H1 (cell line): ENCODE results near the gene EPHB1. TPM values are rescaled to one million over a fixed set of nuclear protein-coding genes. Genes with fewer than 3 reads are reported as not detected.
A peak's percentile ranks its signal among the peaks of the same experiment; 100 is the strongest.

ENCODE experiments used
- CTCF ChIA-PET: fragments of 300-600 bp; sonication (Branson Sonifier 250); formaldehyde crosslinking; loops from one replicate; lab custom pipeline; 2021; ENCODE audit not compliant: partially characterized antibody; lab: Charles Lee
- POLR2A ChIA-PET: fragments of 300-600 bp; sonication (Branson Sonifier 250); formaldehyde crosslinking; loops from one replicate; lab custom pipeline; 2021; ENCODE audit warnings: inconsistent platforms; ENCODE audit not compliant: partially characterized antibody; lab: Charles Lee
- DNase-seq, 2 experiments: peaks; one replicate each; pipeline versions ENCODE4 v3.0.0 to v3.0.0-alpha.2; 2010 to 2022; ENCODE audit warnings: low spot score in 2 of 2, low read depth in 1 of 2, mixed read lengths in 1 of 2
- FAIRE-seq: peaks from 2 replicates; lab custom pipeline; 2011; peaks lifted over from hg19 to GRCh38; lab: Jason Lieb, UNC
- H2AFZ ChIP-seq: 2 replicates; pipeline ENCODE4 v1.8.1; 2012; ENCODE audit warnings: low read length, inconsistent platforms
- H2AK5ac ChIP-seq: 2 replicates; pipeline ENCODE4 v1.6.1; 2013; ENCODE audit warnings: low read depth, low read length
- H2BK120ac ChIP-seq: replicated peaks from 2 replicates; pipeline ENCODE3; 2013; ENCODE audit warnings: low read depth, low read length, inconsistent platforms
- H2BK12ac ChIP-seq: 2 replicates; pipeline ENCODE4 v1.6.1; 2013; ENCODE audit warnings: low read depth, low read length
- H2BK15ac ChIP-seq: 2 replicates; pipeline ENCODE4 v1.6.1; 2013; ENCODE audit warnings: low read length
- H2BK20ac ChIP-seq: 2 replicates; pipeline ENCODE4 v1.6.1; 2013; ENCODE audit warnings: low read length
- H2BK5ac ChIP-seq: 2 replicates; pipeline ENCODE4 v1.6.1; 2013; ENCODE audit warnings: low read depth, low read length
- H3K14ac ChIP-seq: 2 replicates; pipeline ENCODE4 v1.6.1; 2013; ENCODE audit warnings: inconsistent platforms; ENCODE audit not compliant: insufficient read length
- H3K18ac ChIP-seq: 2 replicates; pipeline ENCODE4 v1.6.1; 2013; ENCODE audit warnings: low read length; ENCODE audit errors: extremely low read depth
- H3K23ac ChIP-seq: 2 replicates; pipeline ENCODE4 v1.6.1; 2013; ENCODE audit warnings: inconsistent platforms; ENCODE audit not compliant: insufficient read length
- H3K23me2 ChIP-seq: 2 replicates; pipeline ENCODE4 v1.6.1; 2013; ENCODE audit warnings: low read depth, low read length
- H3K27ac ChIP-seq: 2 replicates; pipeline ENCODE4 v1.6.1; 2011; ENCODE audit warnings: low read depth, low read length, inconsistent platforms
- H3K27me3 ChIP-seq, 4 experiments: replicated peaks in 1 of 4; 1 replicate in 1 of 4; 2 replicates in 3 of 4; pipeline versions ENCODE4 v1.6.1 to v1.8.1; 2011 to 2013; ENCODE audit warnings: low read length in 3 of 4, mild to moderate bottlenecking in 3 of 4, inconsistent platforms in 2 of 4, mixed read lengths in 2 of 4, moderate library complexity in 1 of 4; ENCODE audit not compliant: control insufficient read depth in 3 of 4, insufficient read depth in 3 of 4; ENCODE audit errors: extremely low read depth in 1 of 4
- H3K36me3 ChIP-seq, 4 experiments: 2 replicates each; pipeline versions ENCODE4 v1.6.1 to v1.8.1; 2011 to 2013; ENCODE audit warnings: mild to moderate bottlenecking in 4 of 4, low read length in 3 of 4, moderate library complexity in 2 of 4, control low read depth in 1 of 4, inconsistent platforms in 1 of 4; ENCODE audit not compliant: insufficient read depth in 4 of 4, control insufficient read depth in 2 of 4
- H3K4ac ChIP-seq: replicated peaks from 2 replicates; pipeline ENCODE3; 2013; ENCODE audit warnings: low read length, low read depth, mixed read lengths, inconsistent platforms; ENCODE audit not compliant: insufficient read length
- H3K4me1 ChIP-seq, 4 experiments: replicated peaks in 1 of 4; 1 replicate in 1 of 4; 2 replicates in 3 of 4; pipeline versions ENCODE4 v1.6.1 to v1.8.1; 2011 to 2013; ENCODE audit warnings: low read length in 3 of 4, inconsistent platforms in 2 of 4, mixed read lengths in 1 of 4; ENCODE audit not compliant: insufficient read depth in 4 of 4, control insufficient read depth in 3 of 4
- H3K4me2 ChIP-seq, 2 experiments: 2 replicates each; pipeline versions ENCODE4 v1.6.1 to v1.8.1; 2011 to 2013; ENCODE audit warnings: low read depth in 2 of 2, low read length in 2 of 2, control low read depth in 1 of 2, inconsistent platforms in 1 of 2, mild to moderate bottlenecking in 1 of 2; ENCODE audit not compliant: insufficient read depth in 1 of 2
- H3K4me3 ChIP-seq, 4 experiments: fragments of 200-600, 300-600 bp in 1 of 4; sonication (generic), shearing (Covaris generic), sonication (Bioruptor Twin) in 1 of 4; 2 replicates each; pipeline versions ENCODE4 v1.5.1 to v1.8.1; 2011 to 2016; ENCODE audit warnings: low read length in 4 of 4, low read depth in 3 of 4, control low read depth in 2 of 4, inconsistent platforms in 2 of 4, mild to moderate bottlenecking in 2 of 4, mixed read lengths in 1 of 4, moderate library complexity in 1 of 4; ENCODE audit not compliant: insufficient read depth in 2 of 4; ENCODE audit errors: extremely low read depth in 1 of 4
- H3K56ac ChIP-seq: replicated peaks from 2 replicates; pipeline ENCODE3; 2013; ENCODE audit warnings: low read depth, mild to moderate bottlenecking, mixed read lengths, low read length, inconsistent platforms; ENCODE audit not compliant: insufficient read length
- H3K79me1 ChIP-seq: 2 replicates; pipeline ENCODE4 v1.6.1; 2013; ENCODE audit warnings: low read depth, low read length, control low read depth
- H3K79me2 ChIP-seq, 2 experiments: 2 replicates each; pipeline versions ENCODE4 v1.6.1 to v1.8.1; 2012 to 2013; ENCODE audit warnings: low read length in 2 of 2, mild to moderate bottlenecking in 2 of 2, inconsistent platforms in 1 of 2; ENCODE audit not compliant: insufficient read depth in 2 of 2, control insufficient read depth in 1 of 2
- H3K9ac ChIP-seq, 4 experiments: replicated peaks in 1 of 4; 1 replicate in 1 of 4; 2 replicates in 3 of 4; pipeline versions ENCODE4 v1.6.1 to v1.8.1; 2011 to 2013; ENCODE audit warnings: low read depth in 3 of 4, low read length in 3 of 4, control low read depth in 2 of 4, mild to moderate bottlenecking in 2 of 4, moderate library complexity in 2 of 4, inconsistent platforms in 1 of 4; ENCODE audit errors: extremely low read depth in 1 of 4
- H3K9me3 ChIP-seq, 2 experiments: 2 replicates each; pipeline versions ENCODE4 v1.6.1 to v1.8.1; 2012 to 2013; ENCODE audit warnings: mild to moderate bottlenecking in 2 of 2, moderate library complexity in 2 of 2, control low read depth in 1 of 2, inconsistent platforms in 1 of 2, low read depth in 1 of 2, low read length in 1 of 2, mixed read lengths in 1 of 2; ENCODE audit not compliant: insufficient read depth in 2 of 2
- H4K20me1 ChIP-seq, 2 experiments: replicated peaks in 1 of 2; 2 replicates each; pipeline versions ENCODE3 to v1.8.1; 2011 to 2013; ENCODE audit warnings: inconsistent platforms in 2 of 2, low read length in 2 of 2, mild to moderate bottlenecking in 1 of 2; ENCODE audit not compliant: insufficient read depth in 2 of 2, control insufficient read depth in 1 of 2
- H4K5ac ChIP-seq: 2 replicates; pipeline ENCODE4 v1.6.1; 2013; ENCODE audit warnings: low read length, low read depth, mixed read lengths, inconsistent platforms; ENCODE audit not compliant: insufficient read length
- H4K8ac ChIP-seq: 2 replicates; pipeline ENCODE4 v1.8.0; 2013; ENCODE audit warnings: mild to moderate bottlenecking, moderate library complexity, low read length, inconsistent platforms; ENCODE audit not compliant: insufficient read depth; ENCODE audit errors: extremely low read depth
- H4K91ac ChIP-seq: replicated peaks from 2 replicates; pipeline ENCODE3; 2013; ENCODE audit warnings: low read length, mixed read lengths, inconsistent platforms; ENCODE audit not compliant: insufficient read length
- ATF2 ChIP-seq: IDR thresholded peaks from 2 replicates; pipeline ENCODE4 v1.6.1; 2012; ENCODE audit warnings: low read length, inconsistent platforms
- EP300 ChIP-seq, 2 experiments: IDR thresholded peaks; 1 replicate in 1 of 2; 2 replicates in 1 of 2; pipeline ENCODE4 v1.6.1; 2011 to 2012; ENCODE audit warnings: low read depth in 2 of 2, low read length in 2 of 2, mild to moderate bottlenecking in 2 of 2, borderline replicate concordance in 1 of 2, inconsistent platforms in 1 of 2, moderate library complexity in 1 of 2
- KDM5A ChIP-seq: fragments of 200-600 bp; IDR thresholded peaks from 2 replicates; pipeline ENCODE4 v1.7.1; 2012; ENCODE audit warnings: mild to moderate bottlenecking, low read length, inconsistent platforms, mixed read lengths
- POU5F1 ChIP-seq: IDR thresholded peaks from 2 replicates; pipeline ENCODE4 v1.6.1; 2011; ENCODE audit warnings: low read depth, mild to moderate bottlenecking, low read length, moderate library complexity
- RAD21 ChIP-seq, 2 experiments: IDR thresholded peaks in 1 of 2; conservative IDR thresholded peaks in 1 of 2; 2 replicates each; pipeline ENCODE4 v1.6.1; 2011; ENCODE audit warnings: low read depth in 2 of 2, low read length in 2 of 2, improper control_type of control experiment in 1 of 2, inconsistent platforms in 1 of 2, mild to moderate bottlenecking in 1 of 2, moderate library complexity in 1 of 2
- SP4 ChIP-seq: IDR thresholded peaks from 2 replicates; pipeline ENCODE4 v1.6.1; 2012; ENCODE audit warnings: low read length, inconsistent platforms
- TAF7 ChIP-seq: optimal IDR thresholded peaks from 2 replicates; pipeline ENCODE3; 2011; ENCODE audit warnings: low read depth, mild to moderate bottlenecking, inconsistent platforms, low read length, moderate library complexity, borderline replicate concordance
- TCF12 ChIP-seq: IDR thresholded peaks from 2 replicates; pipeline ENCODE4 v1.6.1; 2011; ENCODE audit warnings: low read depth, mild to moderate bottlenecking, low read length
- TEAD4 ChIP-seq: IDR thresholded peaks from 2 replicates; pipeline ENCODE4 v1.6.1; 2012; ENCODE audit warnings: low read depth, low read length, inconsistent platforms, mixed read lengths
- WGBS, 2 experiments: shearing (Covaris generic) in 1 of 2; methylation state at CpG; one replicate each; pipeline versions ENCODE4 v1.1.6 to v1.1.7; 2013 to 2015; ENCODE audit warnings: low lambda C conversion rate in 2 of 2, mixed read lengths in 2 of 2, inconsistent platforms in 1 of 2, low coverage in 1 of 2, missing lambda C conversion rate in 1 of 2; ENCODE audit not compliant: insufficient replicate concordance in 2 of 2, insufficient coverage in 1 of 2, insufficient read length in 1 of 2; ENCODE audit errors: extremely low coverage in 1 of 2, missing lambda C conversion rate in 1 of 2; 5-methylcytosine and 5-hydroxymethylcytosine counted together
- polyA plus RNA-seq, 7 experiments: library from polyadenylated mRNA; depleted of rRNA in 3 of 7; stranded (reverse) in 5 of 7; unstranded in 2 of 7; fragments of >200 nt in 5 of 7; fragments of 200-250 nt in 2 of 7; gene quantifications; 1 replicate in 5 of 7; 2 replicates in 1 of 7; 4 replicates in 1 of 7; pipeline versions ENCODE4 v1.2.1 to v1.2.3, GENCODE V29; 2011 to 2013; ENCODE audit warnings: missing spikeins in 2 of 7, mixed read lengths in 2 of 7
- total RNA-seq: library from RNA; stranded (reverse); fragmentation: NEBNext Ultra II Directional; extraction: Animal tissue kit (Norgen Biotek cat#: 25700); gene quantifications from 2 replicates; pipeline ENCODE4 v1.2.1, GENCODE V29; 2021

EPHB1 gene
- total and polyA plus RNA-seq, 2 of the 8 experiments (the other 6 are each of a cell fraction or from before 2014, with no cell fraction given): 3.5 to 5.9 TPM

GRCh38 chr3:134901461-134901860, 106.4 kb downstream of the EPHB1 start:
- DNase-seq (no peak), FAIRE-seq (no peak)
- Histone ChIP-seq H3K27me3 (no peaks in the 10 kb centered on the region), H3K9ac (no peak overlapping the region), H3K23ac (no peak overlapping the region), H4K20me1 (peaks cover 2 to 3% of the 10 kb centered on the region in 2 experiments), H3K4ac (no peak overlapping the region), H2BK15ac (no peak overlapping the region), H4K5ac (no peak overlapping the region), H2BK12ac (no peak overlapping the region), H2BK120ac (no peak overlapping the region), H4K8ac (no peak overlapping the region), H2AK5ac (no peak overlapping the region), H2BK5ac (no peak overlapping the region), H3K56ac (no peak overlapping the region), H3K36me3 (no peaks in the 10 kb centered on the region), H4K91ac (no peak overlapping the region), H3K4me3 (no peak overlapping the region), H3K18ac (no peak overlapping the region), H3K9me3 (no peaks in the 10 kb centered on the region), H3K79me2 (no peaks in the 10 kb centered on the region), H3K79me1 (no peaks in the 10 kb centered on the region), H3K23me2 (no peaks in the 10 kb centered on the region), H2BK20ac (no peak overlapping the region), H3K27ac (no peak overlapping the region), H3K4me2 (no peak overlapping the region), H3K4me1 (peaks cover 0 to 7% (median 2%) of the 10 kb centered on the region in 4 experiments; a peak in 3 of 7 replicates), H2AFZ (no peak overlapping the region), H3K14ac (no peak overlapping the region)
- CTCF ChIA-PET: interaction anchor here (0.6 to 2.1 kb wide), 7 partner anchors 10 to 146 kb away, joined by 3 to 9 read pairs (median 3); partner anchors contain the start of gene EPHB1
- POLR2A ChIA-PET: no interaction called here
- WGBS, 2 experiments: 88% methylated on average over 2 of the region's 2 CpGs; no CpG with 5 or more reads in 1 of the 2 experiments
- no peak for TF ChIP-seq TEAD4
- TF ChIP-seq POU5F1: no peak
- TF ChIP-seq TAF7: no peak
- no peak for TF ChIP-seq KDM5A
- no peak for TF ChIP-seq SP4
- no peak for TF ChIP-seq ATF2
- no peak for TF ChIP-seq TCF12
- no peak for TF ChIP-seq EP300 (IDR thresholded peaks at IDR 0.05; ENCODE audit: borderline replicate concordance in 1 of 2, low read depth in 2 of 2, low read length in 2 of 2)
- TF ChIP-seq RAD21 (IDR thresholded peaks at IDR 0.05 in 1 of 2, conservative IDR thresholded peaks at IDR 0.05 in 1 of 2; ENCODE audit: low read depth in 2 of 2, low read length in 2 of 2): peak in 1 of 2 experiments; percentile 18; a peak in 1 of 4 replicates
